Panc1 (cell line): Measurements from ENCODE around the gene SLC25A29. TPM values are rescaled to one million over a fixed set of nuclear protein-coding genes. Genes with fewer than 3 reads are reported as not detected.
"Not testable (repeated sequence)": the region's sequence is repeated elsewhere in the genome, so short reads cannot be mapped to it uniquely, and the experiment has no call there.

Experiments
- ATAC-seq: fragments of 200-7000 bp; cut with Tn5 transposase; 2 replicates; pipeline ENCODE4 v1.9.1; 2020; ENCODE audit warnings: mild to moderate bottlenecking, moderate library complexity
- BruUV-seq: library from RNA; stranded (reverse); fragments of 400-500 nt; replicated peaks from 2 replicates; lab custom pipeline; 2021; lab: Mats Ljungman, UMichigan
- CTCF ChIA-PET: fragments of 300-600 bp; sonication (Branson Sonifier 250); formaldehyde crosslinking; loops from one replicate; lab custom pipeline; 2022; ENCODE audit warnings: antibody characterized with exemption; lab: Charles Lee
- POLR2A ChIA-PET: fragments of 300-600 bp; sonication (Branson Sonifier 250); formaldehyde crosslinking; loops from one replicate; lab custom pipeline; 2022; ENCODE audit warnings: antibody characterized with exemption; lab: Charles Lee
- DNase-seq: peaks from one replicate; pipeline ENCODE4 v3.0.0-alpha.2; 2010; ENCODE audit warnings: low read depth, low spot score
- H3K27ac ChIP-seq: 2 replicates; pipeline ENCODE4 v1.5.1; 2011; ENCODE audit warnings: mild to moderate bottlenecking, low read length, inconsistent platforms
- H3K27me3 ChIP-seq: fragments of 200-500 bp; sonication (Bioruptor generic); 2 replicates; pipeline ENCODE4 v1.6.0; 2014; ENCODE audit warnings: low read length, inconsistent platforms; ENCODE audit not compliant: control insufficient read depth, insufficient read depth
- H3K36me3 ChIP-seq: fragments of 200-500 bp; sonication (Bioruptor generic); 2 replicates; pipeline ENCODE4 v1.5.1; 2014; ENCODE audit warnings: inconsistent platforms, mild to moderate bottlenecking, low read length, moderate library complexity; ENCODE audit not compliant: control insufficient read depth, insufficient read depth
- H3K4me1 ChIP-seq: 2 replicates; pipeline ENCODE4 v1.5.1; 2011; ENCODE audit warnings: inconsistent platforms, mild to moderate bottlenecking, low read length, moderate library complexity; ENCODE audit not compliant: control insufficient read depth, insufficient read depth
- H3K4me3 ChIP-seq, 2 experiments: 2 replicates each; pipeline ENCODE4 v1.5.1; 2011 to 2012; ENCODE audit warnings: low read depth in 2 of 2, low read length in 2 of 2, mild to moderate bottlenecking in 2 of 2, inconsistent platforms in 1 of 2, moderate library complexity in 1 of 2
- H3K9me3 ChIP-seq: fragments of 200-500 bp; sonication (Bioruptor generic); 2 replicates; pipeline ENCODE4 v1.5.1; 2014; ENCODE audit warnings: low read depth, mild to moderate bottlenecking, inconsistent platforms, low read length, moderate library complexity; ENCODE audit not compliant: control insufficient read depth, insufficient read depth
- CTCF ChIP-seq: fragments of 450-650 bp; IDR thresholded peaks from 2 replicates; pipeline ENCODE4 v1.5.1; 2017; ENCODE audit warnings: mild to moderate bottlenecking
- POLR2AphosphoS5 ChIP-seq: IDR thresholded peaks from 2 replicates; pipeline ENCODE4 v1.6.1; 2012; ENCODE audit warnings: mild to moderate bottlenecking, low read depth, low read length, moderate library complexity
- REST ChIP-seq, 2 experiments: IDR thresholded peaks; 2 replicates each; pipeline ENCODE4 v1.6.1; 2011 to 2012; ENCODE audit warnings: low read depth in 2 of 2, control low read depth in 1 of 2, low read length in 1 of 2, mild to moderate bottlenecking in 1 of 2, moderate library complexity in 1 of 2; ENCODE audit not compliant: insufficient read depth in 1 of 2
- SIN3A ChIP-seq: IDR thresholded peaks from 2 replicates; pipeline ENCODE4 v1.6.1; 2012; ENCODE audit warnings: low read depth, mild to moderate bottlenecking, low read length, moderate library complexity, borderline replicate concordance; ENCODE audit not compliant: insufficient read depth
- TCF7L2 ChIP-seq: IDR thresholded peaks from 2 replicates; pipeline ENCODE4 v1.6.1; 2011; ENCODE audit warnings: mild to moderate bottlenecking, low read depth, low read length, inconsistent platforms
- in situ Hi-C: cut with HindIII; loops from 2 replicates; pipeline ENCODE4 v1.10.0; 2016; ENCODE audit warnings: low sequenced_read_pairs, low pct_unique_long_range_greater_than_20kb
- intact Hi-C: fragments of 100-400 bp; cut with micrococcal nuclease; formaldehyde crosslinking; loops from one replicate; pipeline ENCODE4 v1.10.0; 2022; ENCODE audit not compliant: unreplicated experiment
- total RNA-seq: library from RNA; stranded (reverse); gene quantifications from one replicate; pipeline ENCODE4 v1.2.1, GENCODE V29; 2021; ENCODE audit not compliant: unreplicated experiment

Gene SLC25A29
- total RNA-seq, 1 experiment from 2014 or later, result 33.6 TPM

GRCh38 chr14:100309028-100309737 lies 2.9 kb upstream of the SLC25A29 start:
- ChIA-PET CTCF (interaction anchor here (0.6 kb wide), 1 partner anchor 24 kb away, joined by 4 read pairs; no protein-coding TSS in a partner anchor), POLR2A (interaction anchor here (0.6 to 0.7 kb wide), 2 partner anchors 10 to 118 kb away, joined by 3 read pairs; no protein-coding TSS in a partner anchor)
- H3K36me3 ChIP-seq, result no peaks in the 10 kb centered on the region; the same call in 1 of the 2 replicates
- ATAC-seq, result no peak
- DNase-seq, result no peak
- no peak overlapping the region for H3K4me3 ChIP-seq
- no peak overlapping the region for H3K27ac ChIP-seq
- in situ Hi-C loops (no loop called here), intact Hi-C loops (no loop called here)
- no TSS peak for BruUV-seq
- TF ChIP-seq TCF7L2 (no peak), REST (IDR thresholded peaks at IDR 0.05; ENCODE audit: insufficient read depth in 1 of 2, low read depth in 2 of 2, low read length in 1 of 2) (no peak), SIN3A (no peak), CTCF (no peak), POLR2AphosphoS5 (no peak)
- no peaks in the 10 kb centered on the region for H3K9me3 ChIP-seq
- H3K4me1 ChIP-seq, result peaks cover 7% of the 10 kb centered on the region
- no peaks in the 10 kb centered on the region for H3K27me3 ChIP-seq

- CTCF ChIA-PET, result interaction anchor here (0.6 to 0.7 kb wide), 2 partner anchors 23 to 41 kb away, joined by 4 to 9 read pairs; no protein-coding TSS in a partner anchor
Measured at GRCh38 chr14:100308427-100308792, 2.2 kb upstream of the SLC25A29 start.

More at GRCh38 chr14:100308427-100308792, 2.2 kb upstream of the SLC25A29 start:
- H3K27ac ChIP-seq, BruUV-seq, H3K27me3 ChIP-seq, H3K4me1 ChIP-seq, H3K9me3 ChIP-seq, H3K4me3 ChIP-seq, H3K36me3 ChIP-seq, intact Hi-C loops, DNase-seq, ATAC-seq, in situ Hi-C loops: not testable (repeated sequence)
- POLR2A ChIA-PET, result interaction anchor here (0.7 kb wide), 2 partner anchors 24 to 119 kb away, joined by 3 to 17 read pairs; no protein-coding TSS in a partner anchor
